Transverse colon (tissue), 3 donors: ENCODE results near the gene KRT7.

Experiments
- CTCF ChIP-seq, 5 experiments: fragments of 200-600 bp in 3 of 5; fragments of 450-650 bp in 2 of 5; sonication (generic) in 3 of 5; IDR thresholded peaks; 1 replicate in 2 of 5; 2 replicates in 3 of 5; pipeline ENCODE4 v1.5.1; 2016 to 2017; ENCODE audit warnings: antibody characterized with exemption in 5 of 5, inconsistent platforms in 3 of 5, mild to moderate bottlenecking in 2 of 5, moderate library complexity in 1 of 5
- POLR2A ChIP-seq: fragments of 450-650 bp; IDR thresholded peaks from one replicate; pipeline ENCODE4 v1.6.1; 2016; ENCODE audit warnings: antibody characterized with exemption, mild to moderate bottlenecking, moderate library complexity

DNA sequence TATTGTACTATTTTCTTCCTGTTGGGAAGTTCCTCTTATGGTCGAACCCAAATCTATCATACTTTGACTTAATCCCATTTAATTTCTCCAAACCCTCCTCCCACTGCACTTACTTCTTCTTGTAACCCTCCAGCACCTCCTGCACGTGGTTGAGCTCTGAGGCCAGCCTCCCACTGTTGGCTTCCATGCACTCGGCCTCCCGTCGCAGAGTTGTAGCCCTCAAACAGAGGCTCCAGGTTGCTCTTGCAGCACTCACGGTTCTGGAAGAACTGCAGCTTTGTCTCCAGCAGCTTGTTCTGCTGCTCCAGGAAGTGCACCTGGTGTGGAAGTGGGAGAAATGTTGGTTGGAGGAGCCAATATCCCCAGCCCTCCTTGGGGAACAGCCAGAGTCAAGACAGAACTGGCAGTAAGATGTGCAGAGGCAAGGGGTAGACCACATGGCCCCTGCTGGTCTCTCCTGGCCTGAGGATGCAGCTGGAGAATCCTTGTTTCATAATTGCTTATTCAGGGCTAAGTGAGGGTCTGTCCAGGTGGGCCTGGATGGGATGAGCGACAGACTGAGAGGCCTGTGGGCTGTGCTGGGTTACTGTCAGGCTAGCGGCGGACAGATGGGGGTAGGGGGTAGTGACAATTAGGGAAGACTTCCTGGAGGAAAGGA, 23.0 kb downstream of the KRT7 start:
- TF ChIP-seq CTCF (IDR thresholded peaks at IDR 0.05): no peak
- TF ChIP-seq POLR2A: no peak
